Lung (tissue), 12 donors: ENCODE data around the gene KYNU. TPM values are rescaled to one million over a fixed set of nuclear protein-coding genes. Genes with fewer than 3 reads are reported as not detected.
A peak's percentile ranks its signal among the peaks of the same experiment; 100 is the strongest.
"Not testable (repeated sequence)": the region's sequence is repeated elsewhere in the genome, so short reads cannot be mapped to it uniquely, and the experiment has no call there.

ENCODE experiments used
- ATAC-seq: fragments of 200-7000 bp; cut with Tn5 transposase; one replicate; pipeline ENCODE4 v1.9.1; 2020; ENCODE audit warnings: moderate number of reproducible peaks; ENCODE audit not compliant: insufficient read depth, low FRiP score
- DNase-seq, 3 donors: peaks; one replicate each; pipeline ENCODE4 v3.0.0-alpha.2; 2013 to 2017
- H3K27ac ChIP-seq, 2 donors: one replicate each; pipeline ENCODE4 v1.5.1; 2013; ENCODE audit warnings: mild to moderate bottlenecking in 2 of 2, moderate library complexity in 2 of 2, control low read depth in 1 of 2, inconsistent platforms in 1 of 2, low read depth in 1 of 2, low read length in 1 of 2
- H3K27me3 ChIP-seq, 3 donors: one replicate each; pipeline ENCODE4 v1.5.1; 2013; ENCODE audit warnings: low read length in 2 of 3; ENCODE audit not compliant: control insufficient read depth in 3 of 3, insufficient read depth in 3 of 3
- H3K36me3 ChIP-seq, 4 donors: one replicate each; pipeline ENCODE4 v1.5.1; 2013; ENCODE audit warnings: low read length in 4 of 4, mild to moderate bottlenecking in 1 of 4, moderate library complexity in 1 of 4; ENCODE audit not compliant: control insufficient read depth in 4 of 4, insufficient read depth in 4 of 4
- H3K4me1 ChIP-seq, 5 donors: one replicate each; pipeline ENCODE4 v1.5.1; 2013; ENCODE audit warnings: low read length in 5 of 5, mild to moderate bottlenecking in 2 of 5, moderate library complexity in 1 of 5; ENCODE audit not compliant: control insufficient read depth in 5 of 5, insufficient read depth in 5 of 5
- H3K4me3 ChIP-seq: one replicate; pipeline ENCODE4 v1.5.1; 2013; ENCODE audit warnings: mild to moderate bottlenecking, control low read depth, moderate library complexity
- H3K9ac ChIP-seq, 2 donors: one replicate each; pipeline ENCODE4 v1.5.1; 2013; ENCODE audit warnings: low read length in 2 of 2, control low read depth in 1 of 2; ENCODE audit not compliant: insufficient read depth in 1 of 2
- H3K9me3 ChIP-seq, 4 donors: one replicate each; pipeline ENCODE4 v1.5.1; 2013; ENCODE audit warnings: low read length in 3 of 4, mild to moderate bottlenecking in 1 of 4, moderate library complexity in 1 of 4; ENCODE audit not compliant: control insufficient read depth in 4 of 4, insufficient read depth in 3 of 4
- CTCF ChIP-seq: IDR thresholded peaks from 2 replicates; pipeline ENCODE4 v1.5.1; 2012; ENCODE audit warnings: mild to moderate bottlenecking; ENCODE audit errors: control extremely low read depth, extremely low read depth
- WGBS, 2 donors: extraction: QIAGEN DNeasy Blood & Tissue Kit; methylation state at CpG; one replicate each; pipeline ENCODE4 v1.1.7; 2013; 5-methylcytosine and 5-hydroxymethylcytosine counted together
- polyA plus RNA-seq, 2 donors: library from polyadenylated mRNA; stranded (reverse); fragments of 200-250 nt; gene quantifications; one replicate each; pipeline ENCODE4 v1.2.1, GENCODE V29; 2013
- total RNA-seq, 2 donors: library from RNA; depleted of rRNA in 1 of 2; stranded (reverse); fragments of >200 nt in 1 of 2; gene quantifications; one replicate each; pipeline ENCODE4 v1.2.1, GENCODE V29; 2014 to 2021
- donor health status: control.
- donor health status: control.
- donor health status: Bipolar disorder and iron deficiency.
- donor health status: healthy.
- donor health status: DM: yes; HTN: yes; CAD: no.

Gene KYNU
- total and polyA plus RNA-seq, 4 donors = 6.4 to 33.9 (median 17.1) TPM

GRCh38 chr2:142865924-142866323 lies 11.5 kb upstream of the KYNU start:
- Histone ChIP-seq H3K9ac (no peak overlapping the region), H3K9me3 (no peaks in the 10 kb centered on the region), H3K36me3 (no peaks in the 10 kb centered on the region), H3K4me1 (no peaks in the 10 kb centered on the region), H3K27me3 (no peaks in the 10 kb centered on the region), H3K4me3 (no peak overlapping the region), H3K27ac (no peak overlapping the region)
- TF ChIP-seq CTCF = no peak
- DNase-seq (no peak), ATAC-seq (peak; percentile 67)
- WGBS, 2 donors = 24 to 29% methylated on average over 1 of the region's 1 CpG

- peak overlapping the region in 1 of 2 donors; percentile 11 for H3K27ac ChIP-seq
- no peak for TF ChIP-seq CTCF
- no peaks in the 10 kb centered on the region for H3K4me1 ChIP-seq
- no peak for DNase-seq
- H3K36me3 ChIP-seq = no peaks in the 10 kb centered on the region
- no peak overlapping the region for H3K9ac ChIP-seq
- 94 to 98% methylated on average over 2 of the region's 2 CpGs for WGBS, 2 donors
- H3K27me3 ChIP-seq = no peaks in the 10 kb centered on the region
- no peak overlapping the region for H3K4me3 ChIP-seq
- no peaks in the 10 kb centered on the region for H3K9me3 ChIP-seq
- ATAC-seq = no peak
These were observed 11.0 kb upstream of the KYNU start for GRCh38 chr2:142866426-142866825.

- Histone ChIP-seq H3K9me3 (no peaks in the 10 kb centered on the region), H3K9ac (no peak overlapping the region), H3K4me1 (no peaks in the 10 kb centered on the region), H3K27me3 (no peaks in the 10 kb centered on the region), H3K36me3 (no peaks in the 10 kb centered on the region), H3K27ac (no peak overlapping the region), H3K4me3 (no peak overlapping the region)
- WGBS, 2 donors = 43 to 70% methylated on average over 2 of the region's 2 CpGs
- no peak for TF ChIP-seq CTCF
- ATAC-seq (no peak), DNase-seq (no peak)
These were observed 10.3 kb upstream of the KYNU start for GRCh38 chr2:142867136-142867535.

GRCh38 chr2:142868229-142868762 lies 9.2 kb upstream of the KYNU start:
- Histone ChIP-seq H3K36me3 (no peaks in the 10 kb centered on the region), H3K27me3 (no peaks in the 10 kb centered on the region), H3K9me3 (no peaks in the 10 kb centered on the region), H3K4me3 (no peak overlapping the region), H3K4me1 (no peaks in the 10 kb centered on the region), H3K27ac (peak overlapping the region in 1 of 2 donors; percentile 37), H3K9ac (no peak overlapping the region)
- DNase-seq = no peak
- TF ChIP-seq CTCF = no peak
- ATAC-seq = peak; percentile 68
- 45 to 69% methylated on average over 12 of the region's 12 CpGs for WGBS, 2 donors

GRCh38 chr2:142869065-142869460 lies 8.4 kb upstream of the KYNU start:
- not testable (repeated sequence) for DNase-seq, H3K4me3 ChIP-seq, H3K9me3 ChIP-seq, H3K4me1 ChIP-seq, H3K27me3 ChIP-seq, ATAC-seq, H3K27ac ChIP-seq, H3K36me3 ChIP-seq, H3K9ac ChIP-seq
- WGBS, 2 donors = 93 to 96% methylated on average over 7 of the region's 7 CpGs
